HG03095 (cell line): ENCODE measurements around the gene NSMCE3.

ENCODE experiments used
- ATAC-seq: cut with Tn5 transposase; IDR thresholded peaks from one replicate; pipeline ENCODE4 v1.9.1; 2021; ENCODE audit warnings: moderate library complexity; ENCODE audit not compliant: unreplicated experiment

Gene NSMCE3

DNA sequence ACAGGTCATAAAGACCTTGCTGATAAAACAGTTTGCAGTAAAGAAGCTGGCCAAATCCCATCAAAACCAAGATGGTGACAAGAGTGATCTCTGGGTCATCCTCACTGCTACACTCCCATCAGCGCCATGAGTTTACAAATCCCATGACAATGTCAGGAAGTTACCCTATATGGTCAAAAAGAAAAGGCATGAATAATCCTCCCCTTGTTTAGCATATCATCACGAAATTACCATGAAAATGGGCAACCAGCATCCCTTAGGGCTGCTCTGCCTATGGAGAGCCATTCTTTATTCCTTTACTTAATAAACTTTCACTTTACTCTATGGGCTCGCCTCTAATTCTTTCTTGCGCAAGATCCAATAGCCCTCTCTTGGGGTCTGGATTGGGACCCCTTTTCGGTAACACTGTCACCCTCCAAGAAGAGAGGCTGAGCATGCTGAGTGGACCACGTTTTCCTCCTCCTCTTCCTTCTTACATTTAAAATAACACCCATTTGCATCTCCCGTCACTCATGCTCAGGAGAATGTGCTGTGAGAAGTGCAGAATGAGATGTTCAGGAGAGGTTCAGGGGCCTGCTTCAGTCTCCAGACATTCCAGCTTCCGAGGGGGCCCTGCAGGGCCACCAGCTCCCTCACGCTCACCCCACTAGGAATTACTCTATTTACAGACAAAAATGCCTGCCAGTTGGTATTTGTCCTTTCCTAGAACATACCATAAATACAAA lies 47.3 kb downstream of the NSMCE3 start:
- ATAC-seq: no peak

DNA sequence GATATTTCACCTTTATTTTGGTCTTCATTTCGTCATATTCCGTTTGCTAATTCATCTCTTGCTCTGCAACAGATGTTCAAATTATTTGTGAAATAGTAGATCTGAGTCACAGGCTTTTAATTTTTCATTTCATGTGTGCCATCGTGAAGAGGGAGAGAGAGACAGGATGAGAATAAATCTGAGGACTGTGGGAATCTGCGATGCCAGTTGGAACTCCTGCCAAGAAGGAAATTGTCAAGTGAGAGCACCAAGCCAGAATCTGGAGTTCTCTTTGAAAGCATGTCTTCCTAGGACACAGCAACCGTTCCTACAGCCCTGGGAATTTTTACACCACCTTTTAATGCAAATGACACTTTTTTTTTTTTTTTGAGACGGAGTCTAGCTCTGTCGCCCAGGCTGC lies 48.8 kb downstream of the NSMCE3 start:
- no peak for ATAC-seq

DNA sequence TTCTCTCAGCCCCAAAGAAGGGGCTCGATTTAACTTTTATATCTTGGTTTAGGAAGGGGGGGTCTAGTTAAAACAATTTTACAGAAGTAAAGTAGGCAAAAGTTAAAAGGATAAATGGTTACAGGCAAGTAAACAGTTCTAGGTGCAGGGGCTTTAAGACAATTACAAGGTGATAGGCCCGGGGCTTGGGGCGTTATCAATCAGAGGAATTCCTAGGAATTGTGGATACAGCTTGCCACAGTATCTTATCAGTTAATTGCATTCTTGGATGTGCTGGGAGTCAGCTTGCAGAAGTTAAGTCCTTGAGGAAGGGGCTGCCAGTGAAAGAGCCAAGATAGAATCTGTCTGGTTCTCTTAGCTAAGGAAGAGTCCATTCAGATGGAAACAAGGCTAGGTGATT lies 52.7 kb downstream of the NSMCE3 start:
- ATAC-seq: no peak
